Esophagus squamous epithelium (tissue), 5 donors: Measurements from ENCODE around the gene PLCXD3. TPM values are rescaled to one million over a fixed set of nuclear protein-coding genes. Genes with fewer than 3 reads are reported as not detected.

Experiments
- DNase-seq: peaks from one replicate; lab custom pipeline; 2025; lab: John Stamatoyannopoulos, UW
- H3K27ac ChIP-seq, 4 donors: fragments of 200-600 bp; sonication (generic); one replicate each; pipeline ENCODE4 v1.5.1; 2016 to 2019; ENCODE audit warnings: mild to moderate bottlenecking in 1 of 4
- H3K27me3 ChIP-seq, 4 donors: fragments of 200-600 bp; sonication (generic); 1 replicate in 3 of 4; 2 replicates in 1 of 4; pipeline versions ENCODE4 v1.5.1 to v1.6.0; 2017 to 2021; ENCODE audit warnings: antibody characterized with exemption in 1 of 4
- H3K36me3 ChIP-seq, 3 donors: fragments of 200-600 bp; sonication (generic); one replicate each; pipeline ENCODE4 v1.5.1; 2016 to 2019
- H3K4me1 ChIP-seq, 3 donors: fragments of 200-600 bp; sonication (generic); one replicate each; pipeline ENCODE4 v1.5.1; 2017 to 2019
- H3K4me3 ChIP-seq, 4 donors: fragments of 200-600 bp; sonication (generic); 1 replicate in 3 of 4; 2 replicates in 1 of 4; pipeline ENCODE4 v1.5.1; 2016 to 2019; ENCODE audit warnings: mild to moderate bottlenecking in 2 of 4, moderate library complexity in 1 of 4
- H3K9me3 ChIP-seq, 3 donors: fragments of 200-600 bp; sonication (generic); one replicate each; pipeline ENCODE4 v1.5.1; 2016 to 2019
- CTCF ChIP-seq, 6 experiments: fragments of 450-650 bp in 4 of 6; fragments of 200-600 bp in 2 of 6; sonication (generic) in 2 of 6; IDR thresholded peaks; one replicate each; pipeline ENCODE4 v1.5.1; 2016 to 2019; ENCODE audit warnings: antibody characterized with exemption in 6 of 6, mild to moderate bottlenecking in 4 of 6, moderate library complexity in 4 of 6
- POLR2A ChIP-seq, 4 donors: fragments of 450-650 bp; IDR thresholded peaks; one replicate each; pipeline ENCODE4 v1.6.1; 2017; ENCODE audit warnings: antibody characterized with exemption in 4 of 4, mild to moderate bottlenecking in 4 of 4, moderate library complexity in 3 of 4
- WGBS, 2 donors: methylation state at CpG; one replicate each; pipeline ENCODE4 v1.1.5; 2018; 5-methylcytosine and 5-hydroxymethylcytosine counted together
- intact Hi-C: fragments of 100-400 bp; cut with DNase I; formaldehyde crosslinking; loops from one replicate; pipeline ENCODE4 v1.15.0; 2022
- total RNA-seq, 4 donors: library from RNA; depleted of rRNA; stranded (reverse); fragments of >200 nt; gene quantifications; one replicate each; pipeline ENCODE4 v1.1.0, GENCODE V29; 2016
- donor health status: DM: yes; HTN: yes; CAD: no.

PLCXD3 gene
- 1 to 10 TPM in 1 of 4 donors, under 1 TPM in 2, not detected in 1; 0.13 to 1.5 (median 0.94) TPM for total RNA-seq

DNA sequence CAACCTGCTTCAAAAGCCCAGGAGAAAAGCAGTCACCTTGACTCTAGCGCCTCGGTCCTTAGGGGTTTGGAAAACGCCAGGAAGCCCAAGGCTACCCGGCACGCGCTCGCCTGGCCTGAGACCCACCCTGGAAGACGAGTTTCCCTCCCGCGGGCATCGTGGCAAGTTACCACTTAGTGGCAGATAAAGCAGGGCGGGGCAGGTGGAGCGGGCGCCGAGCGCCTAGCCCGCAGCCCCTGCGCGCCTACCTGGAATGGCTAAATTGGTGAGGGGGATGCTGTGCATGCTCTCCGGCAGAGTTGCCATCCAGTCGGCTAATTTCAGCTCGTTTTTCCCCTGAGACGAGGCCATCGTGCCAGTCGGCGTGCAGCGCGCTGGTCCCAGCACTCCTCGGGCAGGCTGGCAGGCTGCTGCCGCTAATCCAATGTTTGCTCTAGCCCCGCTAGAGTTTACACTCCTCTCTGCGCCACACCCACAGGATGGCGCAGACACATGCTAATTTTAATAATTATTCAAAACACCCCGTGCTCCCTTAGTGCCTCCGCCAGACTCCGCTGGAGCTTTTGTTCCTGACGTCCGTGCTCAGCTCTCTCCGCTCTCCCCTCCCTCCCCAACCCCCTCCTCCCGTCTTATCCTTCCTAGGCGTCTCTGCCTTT, at the start of gene PLCXD3:
PLCXD3 (minus strand) TSS at position 426 of the 656 bp plus-strand sequence; CDS start at position 351, 75 bp downstream.
- Histone ChIP-seq H3K27ac (no peak within 1 kb of the TSS), H3K9me3 (no peaks in the 10 kb centered on the region), H3K27me3 (peaks cover 0 to 38% (median 0%) of the 10 kb centered on the region in 4 donors), H3K4me3 (peak within 1 kb of the TSS; percentile 7 to 63 (median 38)), H3K4me1 (peaks cover 0 to 17% (median 0%) of the 10 kb centered on the region in 3 donors), H3K36me3 (no peaks in the 10 kb centered on the region)
- TF ChIP-seq POLR2A (IDR thresholded peaks at IDR 0.05): no peak
- TF ChIP-seq CTCF (IDR thresholded peaks at IDR 0.05): no peak
- intact Hi-C loops: no loop called here
- no peak for DNase-seq
- 7 to 8% methylated on average over 11 to 16 of the region's 41 CpGs for WGBS, 2 donors

GRCh38 chr5:41559184-41559583, 48.8 kb upstream of the PLCXD3 start:
- intact Hi-C loops: no loop called here
- H3K9me3 ChIP-seq: no peaks in the 10 kb centered on the region
- no peaks in the 10 kb centered on the region for H3K4me1 ChIP-seq
- WGBS, 2 donors: 36 to 39% methylated on average over 3 of the region's 3 CpGs
- DNase-seq: no peak
- no peak for TF ChIP-seq POLR2A (IDR thresholded peaks at IDR 0.05)
- no peak overlapping the region for H3K4me3 ChIP-seq
- H3K27ac ChIP-seq: no peak overlapping the region
- no peaks in the 10 kb centered on the region for H3K27me3 ChIP-seq
- no peaks in the 10 kb centered on the region for H3K36me3 ChIP-seq

- no peak overlapping the region for H3K27ac ChIP-seq
- H3K36me3 ChIP-seq: no peaks in the 10 kb centered on the region
- H3K9me3 ChIP-seq: no peaks in the 10 kb centered on the region
- no peaks in the 10 kb centered on the region for H3K4me1 ChIP-seq
- DNase-seq: no peak
- 48 to 56% methylated on average over 1 of the region's 1 CpG for WGBS, 2 donors
- H3K27me3 ChIP-seq: no peaks in the 10 kb centered on the region
- intact Hi-C loops: no loop called here
- H3K4me3 ChIP-seq: no peak overlapping the region
- TF ChIP-seq POLR2A (IDR thresholded peaks at IDR 0.05) (no peak), CTCF (IDR thresholded peaks at IDR 0.05) (no peak)
Measured at GRCh38 chr5:41558295-41558694, 47.9 kb upstream of the PLCXD3 start.

GRCh38 chr5:41547991-41548390, 37.6 kb upstream of the PLCXD3 start:
- WGBS, 2 donors: 25 to 41% methylated on average over 1 of the region's 1 CpG

GRCh38 chr5:41542183-41542582, 31.8 kb upstream of the PLCXD3 start:
- Histone ChIP-seq H3K36me3 (no peaks in the 10 kb centered on the region), H3K4me1 (no peaks in the 10 kb centered on the region), H3K27ac (no peak overlapping the region), H3K27me3 (no peaks in the 10 kb centered on the region), H3K9me3 (no peaks in the 10 kb centered on the region), H3K4me3 (no peak overlapping the region)
- TF ChIP-seq POLR2A (IDR thresholded peaks at IDR 0.05) (no peak), CTCF (IDR thresholded peaks at IDR 0.05) (no peak)
- no peak for DNase-seq
- intact Hi-C loops: no loop called here

More at GRCh38 chr5:41547991-41548390, 37.6 kb upstream of the PLCXD3 start:
- Histone ChIP-seq H3K36me3 (no peaks in the 10 kb centered on the region), H3K9me3 (no peaks in the 10 kb centered on the region), H3K4me3 (no peak overlapping the region), H3K4me1 (no peaks in the 10 kb centered on the region), H3K27ac (no peak overlapping the region), H3K27me3 (no peaks in the 10 kb centered on the region)
- intact Hi-C loops: no loop called here
- TF ChIP-seq CTCF (IDR thresholded peaks at IDR 0.05) (no peak), POLR2A (IDR thresholded peaks at IDR 0.05) (no peak)
- no peak for DNase-seq
